Hepatic stellate cell (primary cell): ENCODE measurements around the gene PAGE2B.
A peak's percentile ranks its signal among the peaks of the same experiment; 100 is the strongest.
"Not testable (repeated sequence)": the region's sequence is repeated elsewhere in the genome, so short reads cannot be mapped to it uniquely, and the experiment has no call there.

Experiments
- DNase-seq: peaks from one replicate; pipeline ENCODE4 v3.0.0; 2011; ENCODE audit warnings: low spot score

The PAGE2B gene, protein sequence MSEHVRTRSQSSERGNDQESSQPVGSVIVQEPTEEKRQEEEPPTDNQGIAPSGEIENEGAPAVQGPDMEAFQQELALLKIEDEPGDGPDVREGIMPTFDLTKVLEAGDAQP

GRCh38 chrX:55074851-55075467 lies at the start of gene PAGE2B:
Gene PAGE2B, plus strand, starts transcription at chrX:55075030. Its CDS starts 1,012 bp downstream, at chrX:55076042.
- DNase-seq = no peak

GRCh38 chrX:55026143-55026542 lies 48.7 kb upstream of the PAGE2B start:
- no peak for DNase-seq

- DNase-seq = no peak
These were observed 48.0 kb upstream of the PAGE2B start for GRCh38 chrX:55026840-55027239.

GRCh38 chrX:55028040-55028439 lies 46.8 kb upstream of the PAGE2B start:
- no peak for DNase-seq

DNA sequence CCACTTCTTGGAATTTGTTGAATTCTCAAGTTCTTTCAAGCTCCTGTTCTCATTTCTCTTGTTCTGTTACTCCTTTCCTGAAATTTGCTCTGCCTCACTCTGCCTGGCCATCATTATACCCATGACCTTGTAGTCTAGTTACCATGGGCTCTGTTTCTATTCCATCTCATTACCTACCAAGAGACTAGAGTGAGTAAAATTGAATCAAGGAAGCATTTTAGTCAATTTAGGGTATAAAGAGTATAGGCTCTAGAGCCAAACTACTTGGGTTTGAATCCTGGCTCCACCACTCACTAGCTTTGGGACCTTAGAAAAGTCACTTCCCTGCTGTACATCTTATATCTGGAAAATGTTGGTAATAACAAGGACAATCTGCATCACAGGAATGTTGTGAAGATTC lies 46.2 kb upstream of the PAGE2B start:
- DNase-seq = no peak

- DNase-seq = no peak
These were observed 45.5 kb upstream of the PAGE2B start for GRCh38 chrX:55029291-55029690.

DNA sequence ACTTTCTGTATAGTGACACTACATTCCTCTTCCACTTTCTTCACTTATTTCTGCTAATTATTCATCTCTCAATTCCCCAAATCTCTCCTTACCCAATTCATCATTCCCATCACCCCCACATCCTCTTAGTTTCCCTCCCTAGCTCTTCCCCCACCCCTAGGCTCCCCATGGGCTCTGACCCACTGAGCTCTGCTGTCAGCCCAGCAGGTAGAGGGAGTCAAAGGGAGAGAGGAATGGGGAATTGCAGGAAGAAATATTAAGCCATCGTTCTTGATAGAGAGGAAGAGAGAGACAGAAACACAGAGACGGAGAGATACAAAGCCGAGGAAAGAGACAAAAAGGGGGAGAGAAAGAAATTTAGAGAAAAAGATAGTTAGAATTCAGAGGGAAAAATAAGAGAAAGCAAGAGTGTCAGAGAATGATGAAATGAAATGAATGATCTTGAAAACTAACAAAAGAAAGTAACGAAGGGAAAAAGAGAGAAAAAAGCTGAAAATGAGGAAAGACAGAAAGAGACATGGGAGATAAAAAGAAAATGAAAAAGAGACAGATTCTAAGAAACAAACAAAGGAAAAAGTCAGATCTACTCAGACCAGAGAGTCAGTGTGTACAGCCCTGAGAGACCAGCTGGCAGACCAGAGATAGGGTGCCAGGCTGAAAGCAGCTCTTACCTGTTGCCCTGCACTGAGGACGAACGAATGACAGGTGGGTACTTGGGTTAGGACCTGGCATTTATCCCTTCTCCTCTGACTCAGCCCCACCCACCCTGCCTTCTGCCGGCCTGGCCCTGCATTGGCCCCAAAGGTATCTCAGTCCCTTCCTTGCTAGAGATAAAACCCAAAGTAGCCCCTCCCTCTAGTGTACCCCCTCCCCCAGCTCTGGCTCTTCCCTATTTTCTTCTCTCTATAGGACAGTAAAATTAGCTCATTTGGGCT lies 44.3 kb upstream of the PAGE2B start, which contains the start of gene ALAS2:
Gene ALAS2, minus strand, starts transcription at position 707 of the 935 bp plus-strand sequence. CDS start 4,977 bp downstream, outside the sequence.
- no peak for DNase-seq

GRCh38 chrX:55033429-55033828 lies 41.4 kb upstream of the PAGE2B start:
- DNase-seq = no peak

GRCh38 chrX:55039471-55039870 lies 35.4 kb upstream of the PAGE2B start:
- no peak for DNase-seq

- DNase-seq = no peak
These were observed 33.3 kb upstream of the PAGE2B start for GRCh38 chrX:55041514-55041913.

DNA sequence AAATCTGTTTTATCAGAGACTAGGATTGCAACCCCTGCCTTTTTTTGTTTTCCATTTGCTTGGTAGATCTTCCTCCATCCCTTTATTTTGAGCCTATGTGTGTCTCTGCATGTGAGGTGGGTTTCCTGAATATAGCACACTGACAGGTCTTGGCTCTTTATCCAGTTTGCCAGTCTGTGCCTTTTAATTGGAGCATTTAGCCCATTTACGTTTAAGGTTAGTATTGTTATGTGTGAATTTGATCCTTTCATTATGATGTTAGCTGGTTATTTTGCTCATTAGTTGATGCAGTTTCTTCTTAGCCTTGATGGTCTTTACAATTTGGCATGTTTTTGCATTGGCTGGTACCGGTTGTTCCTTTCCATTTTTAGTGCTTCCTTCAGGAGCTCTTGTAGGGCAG lies 24.2 kb upstream of the PAGE2B start:
- DNase-seq = not testable (repeated sequence)

DNA sequence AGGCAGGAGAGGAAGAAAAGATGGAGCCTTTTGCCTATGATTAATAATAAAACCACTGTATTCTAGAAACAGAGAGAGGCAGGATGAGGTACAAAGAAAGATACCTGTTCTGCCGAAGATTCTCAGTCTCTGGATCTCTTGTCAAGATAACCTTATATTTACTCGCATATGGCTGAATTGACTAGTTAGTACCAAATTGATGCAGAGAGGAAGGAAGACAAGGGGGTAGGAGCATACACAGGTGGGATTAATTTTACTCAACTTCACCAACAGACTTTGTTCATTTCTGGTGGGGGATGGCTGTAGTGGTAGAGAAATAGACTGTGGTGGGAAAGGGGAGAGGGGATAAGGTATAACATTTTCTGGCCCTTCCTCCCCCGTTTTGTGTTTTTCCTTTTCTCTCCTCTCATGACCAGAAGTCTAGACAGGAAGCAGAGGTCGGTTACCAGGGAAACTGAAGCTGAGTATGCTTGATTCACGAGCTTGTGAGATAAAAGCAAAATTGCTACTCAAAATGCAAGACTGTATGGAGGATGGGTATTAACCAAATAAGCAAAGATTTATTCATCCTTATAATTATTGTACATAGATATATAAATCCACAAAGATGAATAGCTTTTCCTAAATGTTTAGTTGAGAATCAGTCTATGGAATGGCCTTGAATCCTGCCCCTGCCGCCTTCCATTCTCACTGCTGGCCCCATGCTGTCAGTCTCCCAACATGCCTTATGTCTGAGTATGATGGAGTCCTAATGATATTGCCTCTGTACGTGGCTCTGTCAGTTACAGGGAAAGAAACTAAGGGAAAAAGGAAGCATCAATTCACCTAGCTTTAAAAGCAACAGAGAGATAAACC lies 17.8 kb upstream of the PAGE2B start:
- no peak for DNase-seq

- DNase-seq = peak; percentile 7
These were observed 17.1 kb upstream of the PAGE2B start for GRCh38 chrX:55057675-55058249.

GRCh38 chrX:55067180-55067579 lies 7.7 kb upstream of the PAGE2B start:
- DNase-seq = not testable (repeated sequence)

DNA sequence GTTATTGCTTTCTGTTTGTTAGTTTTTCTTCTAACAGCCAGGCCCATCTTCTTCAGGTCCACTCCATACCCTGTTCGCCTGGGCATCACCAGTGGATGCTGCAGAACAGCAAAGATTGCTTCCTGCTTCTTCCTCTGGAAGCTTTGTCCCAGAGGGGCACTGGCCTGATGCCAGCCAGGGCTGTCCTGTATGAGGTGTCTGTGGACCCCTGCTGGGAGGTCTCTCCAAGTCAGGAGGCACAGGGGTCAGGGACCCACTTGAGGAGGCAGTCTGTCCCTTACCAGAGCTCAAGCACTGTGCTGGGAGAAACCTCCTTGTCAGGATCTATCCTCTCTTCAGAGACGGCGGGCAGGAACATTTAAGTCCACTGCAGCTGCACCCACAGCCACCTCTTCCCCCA lies 2.5 kb upstream of the PAGE2B start:
- DNase-seq = no peak

DNA sequence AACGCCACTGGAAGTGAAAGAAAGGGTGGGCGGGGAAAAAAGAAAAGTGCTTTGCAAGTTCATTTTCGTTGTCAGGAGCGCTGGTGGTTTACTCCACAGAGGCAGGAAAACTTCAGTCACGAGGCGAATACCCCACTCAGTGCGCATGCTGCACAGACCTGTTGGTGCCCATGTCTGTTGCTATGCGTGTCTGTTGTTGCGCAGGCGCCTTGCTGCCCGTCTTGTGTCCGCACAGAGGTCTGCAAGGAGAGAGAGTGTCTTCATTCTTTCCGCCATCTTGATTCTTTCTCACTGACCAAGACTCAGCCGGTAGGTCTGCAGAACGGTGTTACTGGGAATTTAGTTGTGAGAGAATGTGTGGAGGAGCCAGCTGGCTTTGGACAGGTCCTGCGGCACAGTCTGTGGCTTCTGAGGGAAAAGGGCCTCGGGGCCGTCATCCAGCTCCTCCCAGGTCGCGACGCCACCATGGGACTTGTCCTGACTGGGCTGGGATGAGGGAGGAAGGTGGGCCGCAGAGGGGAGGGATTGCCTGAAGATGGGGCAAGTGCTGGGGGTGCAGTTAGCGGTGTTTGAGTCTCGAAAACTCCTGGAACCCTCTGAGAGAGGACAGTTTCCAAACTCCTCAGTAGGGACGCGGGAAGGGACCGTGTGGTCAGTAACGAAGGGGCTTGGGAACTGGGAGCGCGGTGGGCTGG lies 14.1 kb downstream of the PAGE2B start, which contains the start of gene PAGE2:
Gene PAGE2, plus strand, starts transcription at position 224 of the 695 bp plus-strand sequence. CDS start 1,003 bp downstream, outside the sequence.
- DNase-seq = no peak

- no peak for DNase-seq
These were observed 23.9 kb downstream of the PAGE2B start for GRCh38 chrX:55098691-55099090.

DNA sequence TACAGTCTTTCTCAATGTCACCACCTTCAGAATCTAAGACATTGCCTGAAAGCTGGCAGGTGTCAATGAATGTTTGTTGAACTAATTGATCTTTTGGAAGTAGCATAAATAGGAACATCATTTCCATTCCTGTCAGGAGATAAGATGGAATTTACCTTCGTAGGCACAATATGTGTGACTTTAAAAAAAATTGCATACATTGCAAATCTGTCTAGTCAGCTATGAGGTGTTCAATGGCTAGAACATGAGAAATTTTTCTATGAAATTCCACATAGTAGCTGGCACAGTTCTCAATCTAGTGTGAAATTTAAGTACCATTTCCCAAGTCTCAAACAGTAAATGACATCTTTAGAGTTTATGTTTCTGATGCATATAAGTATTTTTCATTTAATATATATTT lies 24.3 kb downstream of the PAGE2B start:
- DNase-seq = no peak

DNA sequence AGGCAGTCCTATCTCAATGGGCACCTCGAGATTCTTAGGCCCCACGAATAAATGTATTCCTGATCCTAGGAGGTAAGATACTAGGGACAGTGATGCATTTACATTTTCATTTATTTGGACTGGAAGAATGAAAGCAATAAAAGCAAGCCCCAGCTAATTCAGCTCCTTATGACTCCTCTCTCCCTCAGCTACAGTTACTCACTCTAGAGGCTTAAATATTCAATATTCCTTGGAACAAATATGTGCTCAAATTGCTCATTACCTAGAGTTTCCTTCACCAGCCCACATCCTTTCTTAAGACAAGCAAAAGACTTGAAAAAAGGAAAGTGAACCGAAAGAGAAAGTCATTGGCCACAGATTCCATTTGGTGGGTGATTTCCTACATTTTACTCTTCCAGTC lies 27.9 kb downstream of the PAGE2B start:
- DNase-seq = no peak

DNA sequence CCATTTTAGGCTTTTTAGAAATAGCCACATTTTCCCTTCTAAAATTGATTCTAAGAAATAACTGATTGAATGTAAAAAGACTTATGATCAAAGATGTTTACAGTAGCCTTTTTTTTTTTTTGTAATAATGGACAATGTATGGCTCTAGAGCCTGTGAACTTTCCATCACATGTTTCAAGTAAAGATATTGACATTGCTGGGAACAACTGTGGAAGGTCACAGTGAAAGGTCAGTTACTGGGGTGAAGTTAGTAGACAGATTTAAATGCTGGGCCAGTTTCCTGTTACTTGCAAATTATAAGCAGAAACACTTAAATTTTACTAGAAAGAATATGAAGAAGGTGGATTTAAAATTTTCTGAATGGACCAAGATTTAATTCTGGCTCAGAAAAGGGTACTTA lies 32.4 kb downstream of the PAGE2B start:
- DNase-seq = no peak

DNA sequence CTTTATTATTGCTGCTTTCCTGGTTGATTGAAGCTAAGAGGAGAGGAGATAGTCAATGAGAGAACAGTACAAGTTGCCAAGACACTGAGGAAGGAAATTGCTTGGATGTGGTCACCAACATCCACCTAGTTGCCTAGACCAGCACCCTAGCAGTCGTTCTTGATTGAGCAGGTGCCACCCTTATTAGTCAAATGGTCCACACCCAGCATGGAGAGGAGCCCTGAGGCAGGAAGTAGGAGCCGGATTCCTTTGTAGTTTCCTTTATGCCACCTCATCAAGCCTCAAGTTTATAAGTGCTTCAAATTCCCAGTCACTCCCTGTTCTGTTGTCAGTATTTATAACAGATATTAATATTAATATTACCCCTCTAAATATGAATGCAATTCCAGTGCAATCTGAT lies 33.1 kb downstream of the PAGE2B start:
- no peak for DNase-seq
